K562 (cell line): ENCODE measurements around the gene PHTF2. TPM values are rescaled to one million over a fixed set of nuclear protein-coding genes. Genes with fewer than 3 reads are reported as not detected.

Source experiments
- ATAC-seq: fragments of 200-7000 bp; cut with Tn5 transposase; 3 replicates; pipeline ENCODE4 v1.9.1; 2020; ENCODE audit warnings: moderate library complexity
- BruUV-seq: library from RNA; stranded (reverse); fragments of 400-500 nt; replicated peaks from 2 replicates; lab custom pipeline; 2021; lab: Mats Ljungman, UMichigan
- CTCF ChIA-PET: fragments of 300-600 bp; formaldehyde crosslinking; extraction: SDS; loops from one replicate; lab custom pipeline; 2021; ENCODE audit warnings: low intra/inter-chr PET ratio; lab: Yijun Ruan, JAX
- POLR2A ChIA-PET: fragments of 300-600, 350-650 bp; sonication (Branson Sonifier 250); formaldehyde crosslinking; extraction: SDS; loops from one replicate; lab custom pipeline; 2021; ENCODE audit warnings: antibody characterized with exemption, inconsistent platforms; lab: Yijun Ruan, JAX
- DNase-seq, 4 experiments: peaks; one replicate each; pipeline versions ENCODE4 v3.0.0 to v3.0.0-alpha.2; 2011 to 2018; ENCODE audit warnings: low spot score in 3 of 4, mixed read lengths in 3 of 4; ENCODE audit errors: extremely low read depth in 1 of 4
- FAIRE-seq: peaks from 2 replicates; lab custom pipeline; 2011; peaks lifted over from hg19 to GRCh38; lab: Jason Lieb, UNC
- H2AFZ ChIP-seq: 2 replicates; pipeline ENCODE4 v1.6.0; 2011; ENCODE audit warnings: low read depth, low read length, control low read depth, inconsistent platforms
- H3K27ac ChIP-seq: fragments of 200-600 bp; 3 replicates; pipeline ENCODE4 v1.8.0; 2011; ENCODE audit warnings: low read depth, mild to moderate bottlenecking, control low read depth, inconsistent platforms, low read length, moderate library complexity, mixed read lengths; ENCODE audit errors: extremely low read depth
- H3K27me3 ChIP-seq, 2 experiments: fragments of 300-600 bp in 1 of 2; 2 replicates in 1 of 2; 3 replicates in 1 of 2; pipeline versions ENCODE4 v1.6.0 to v1.8.0; 2011; ENCODE audit warnings: inconsistent platforms in 2 of 2, low read length in 2 of 2, mild to moderate bottlenecking in 1 of 2, mixed read lengths in 1 of 2, moderate library complexity in 1 of 2; ENCODE audit not compliant: control insufficient read depth in 2 of 2, insufficient read depth in 2 of 2
- H3K36me3 ChIP-seq: fragments of 300-600 bp; 3 replicates; pipeline ENCODE4 v1.8.0; 2011; ENCODE audit warnings: mild to moderate bottlenecking, low read length, inconsistent platforms; ENCODE audit not compliant: control insufficient read depth, insufficient read depth
- H3K4me1 ChIP-seq, 2 experiments: fragments of 200-600 bp in 1 of 2; replicated peaks in 1 of 2; 2 replicates in 1 of 2; 3 replicates in 1 of 2; pipeline versions ENCODE4 v1.5.1 to v1.8.0; 2011; ENCODE audit warnings: inconsistent platforms in 2 of 2, low read length in 2 of 2, mild to moderate bottlenecking in 1 of 2, mixed read lengths in 1 of 2, moderate library complexity in 1 of 2; ENCODE audit not compliant: control insufficient read depth in 2 of 2, insufficient read depth in 2 of 2
- H3K4me2 ChIP-seq: 2 replicates; pipeline ENCODE4 v1.6.1; 2011; ENCODE audit warnings: low read length, control low read depth, inconsistent platforms, mixed read lengths; ENCODE audit not compliant: insufficient read depth
- H3K4me3 ChIP-seq: fragments of 200-600 bp; sonication (generic), shearing (Covaris generic); 2 replicates; pipeline ENCODE4 v1.5.1; 2016; ENCODE audit warnings: control low read depth, inconsistent platforms
- H3K79me2 ChIP-seq: fragments of 200-600 bp; 3 replicates; pipeline ENCODE4 v1.8.0; 2011; ENCODE audit warnings: low read length, inconsistent platforms; ENCODE audit not compliant: control insufficient read depth, insufficient read depth
- H3K9ac ChIP-seq, 2 experiments: 2 replicates each; pipeline versions ENCODE4 v1.6.0 to v1.6.1; 2011; ENCODE audit warnings: low read depth in 2 of 2, low read length in 2 of 2, control low read depth in 1 of 2, inconsistent platforms in 1 of 2, mild to moderate bottlenecking in 1 of 2, mixed read lengths in 1 of 2; ENCODE audit not compliant: insufficient read depth in 1 of 2
- H3K9me1 ChIP-seq: one replicate; pipeline ENCODE4 v1.6.0; 2011; ENCODE audit warnings: inconsistent platforms, mild to moderate bottlenecking, low read length, moderate library complexity; ENCODE audit not compliant: control insufficient read depth, insufficient read depth
- H3K9me3 ChIP-seq: replicated peaks from 2 replicates; pipeline ENCODE4 v1.5.1; 2011; ENCODE audit warnings: low read depth, low read length, inconsistent platforms; ENCODE audit not compliant: control insufficient read depth, insufficient read depth
- H4K20me1 ChIP-seq: replicated peaks from 2 replicates; pipeline ENCODE4 v1.6.1; 2011; ENCODE audit warnings: low read length, inconsistent platforms, mixed read lengths; ENCODE audit not compliant: control insufficient read depth, insufficient read depth
- CTCF ChIP-seq, 3 experiments: IDR thresholded peaks in 2 of 3; conservative IDR thresholded peaks in 1 of 3; 2 replicates each; pipeline ENCODE4 v1.5.1; 2011 to 2012; ENCODE audit warnings: low read length in 3 of 3, mild to moderate bottlenecking in 3 of 3, control low read depth in 2 of 3, improper control_type of control experiment in 1 of 3, inconsistent platforms in 1 of 3, low read depth in 1 of 3, mixed read lengths in 1 of 3, moderate library complexity in 1 of 3; ENCODE audit not compliant: insufficient read depth in 2 of 3
- CUX1 ChIP-seq: fragments of 200-800 bp; sonication (Bioruptor generic); IDR thresholded peaks from 2 replicates; pipeline ENCODE4 v1.6.1; 2016; ENCODE audit warnings: missing genetic modification characterization, missing compliant biosample characterization
- EGR1 ChIP-seq: fragments of 450-650 bp; conservative IDR thresholded peaks from 2 replicates; pipeline ENCODE4 v1.6.1; 2017; ENCODE audit warnings: mild to moderate bottlenecking
- KAT2B ChIP-seq: IDR thresholded peaks from one replicate; pipeline ENCODE4 v1.6.1; 2012; ENCODE audit warnings: low read depth, mild to moderate bottlenecking, control low read depth, inconsistent platforms, low read length, moderate library complexity
- MYBL2 ChIP-seq, 2 experiments: fragments of 450-650 bp in 1 of 2; sonication (generic) in 1 of 2; formaldehyde crosslinking in 1 of 2; IDR thresholded peaks; 2 replicates each; pipeline versions ENCODE4 v1.6.1 to v1.8.1; 2017 to 2022; ENCODE audit warnings: borderline replicate concordance in 1 of 2, inconsistent platforms in 1 of 2, low read depth in 1 of 2, mild to moderate bottlenecking in 1 of 2, missing genetic modification reagents in 1 of 2, moderate library complexity in 1 of 2
- POLR2AphosphoS2 ChIP-seq: IDR thresholded peaks from 2 replicates; pipeline ENCODE4 v1.6.1; 2012; ENCODE audit warnings: low read length, improper control_type of control experiment
- PTBP1 ChIP-seq: fragments of 200-400 bp; formaldehyde crosslinking; IDR thresholded peaks from 2 replicates; pipeline ENCODE4 v1.6.1; 2017; ENCODE audit warnings: low read depth, low read length
- RHOXF2B ChIP-seq: fragments of 250-450 bp; sonication (Bioruptor Pico); conservative IDR thresholded peaks from 2 replicates; pipeline ENCODE4 v1.5.1; 2021
- ZBTB17 ChIP-seq: fragments of 450-650 bp; formaldehyde crosslinking; IDR thresholded peaks from 2 replicates; pipeline ENCODE4 v1.4.0; 2020; ENCODE audit warnings: mild to moderate bottlenecking
- ZFP36 ChIP-seq: fragments of 150-350 bp; IDR thresholded peaks from 2 replicates; pipeline ENCODE4 v1.6.1; 2018; ENCODE audit warnings: low read length, low read depth; ENCODE audit not compliant: partially characterized antibody
- ZNF408 ChIP-seq: fragments of 250-450 bp; sonication (Bioruptor Pico); IDR thresholded peaks from 2 replicates; pipeline ENCODE4 v1.4.0; 2020; ENCODE audit warnings: low read depth, mild to moderate bottlenecking, moderate library complexity
- WGBS: fragments of 100-300 bp; shearing (Covaris generic); methylation state at CpG from one replicate; pipeline ENCODE4 v1.1.6; 2016; ENCODE audit warnings: low coverage, mixed read lengths; ENCODE audit not compliant: insufficient coverage; ENCODE audit errors: missing lambda C conversion rate; 5-methylcytosine and 5-hydroxymethylcytosine counted together
- in situ Hi-C: fragments of 300-500 bp; cut with MboI; formaldehyde crosslinking; loops from 4 replicates; pipeline ENCODE4 v1.15.0; 2018; ENCODE audit warnings: inconsistent platforms, mixed read lengths
- intact Hi-C: fragments of 100-400 bp; cut with micrococcal nuclease; formaldehyde crosslinking; loops from 2 replicates; pipeline ENCODE4 v1.14.2; 2022
- polyA plus RNA-seq, 8 experiments: library from polyadenylated mRNA; depleted of rRNA in 4 of 8; stranded (reverse) in 5 of 8; unstranded in 3 of 8; fragments of >200 nt; fragmentation: Nextera tagmentation in 2 of 8; fragmentation: Illumina TruSeq in 1 of 8; extraction: Ambion mirVana in 2 of 8; extraction: Trizol in 1 of 8; gene quantifications; 2 replicates each; pipeline versions ENCODE4 v1.2.1 to v1.2.3, GENCODE V29; 2011 to 2014; ENCODE audit warnings: inconsistent platforms in 1 of 8, missing spikeins in 1 of 8
- total RNA-seq, 7 experiments: library from RNA; depleted of rRNA in 6 of 7; stranded (reverse); fragments of >200 nt in 6 of 7; fragmentation: Illumina TruSeq in 2 of 7; extraction: Trizol in 2 of 7; gene quantifications; 2 replicates each; pipeline versions ENCODE4 v1.2.1 to v1.2.3, GENCODE V29; 2011 to 2021; ENCODE audit warnings: low replicate concordance in 1 of 7
- TF ChIP-seq, protein P1 (sequence below): fragments of 450-650 bp; formaldehyde crosslinking; IDR thresholded peaks from 2 replicates; pipeline ENCODE4 v1.4.0; 2022; ENCODE audit warnings: mild to moderate bottlenecking, moderate library complexity

The PHTF2 gene
- total and polyA plus RNA-seq, 9 of the 15 experiments (the other 6 are each of a cell fraction or from before 2014, with no cell fraction given), result 17.9 to 43.6 (median 25.4) TPM

DNA sequence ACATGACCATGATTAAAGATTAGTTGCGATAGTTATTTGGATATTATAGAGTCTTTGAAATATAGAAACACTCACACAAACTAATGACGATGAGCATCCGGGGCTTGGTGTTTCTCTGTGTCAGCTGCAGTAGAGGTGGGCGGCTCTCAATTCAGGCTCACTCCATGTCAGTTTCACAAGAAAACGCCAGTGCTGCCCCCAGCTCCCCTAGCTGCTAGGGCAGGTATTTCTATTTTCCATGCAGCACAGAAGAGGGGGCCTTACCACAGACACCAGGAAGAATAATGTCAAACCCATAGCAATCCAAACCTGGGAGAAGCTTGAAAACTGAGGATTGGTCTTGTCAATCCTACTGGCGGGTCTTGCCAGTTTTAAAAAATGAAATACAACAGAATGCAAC, 197.1 kb downstream of the PHTF2 start:
- H3K9me3 ChIP-seq, result no peaks in the 10 kb centered on the region
- peak; percentile 67 for FAIRE-seq
- no peak overlapping the region for H3K4me2 ChIP-seq
- no peaks in the 10 kb centered on the region for H4K20me1 ChIP-seq
- intact Hi-C loops, result no loop called here
- BruUV-seq, result no TSS peak
- H3K9me1 ChIP-seq, result no peaks in the 10 kb centered on the region
- H3K9ac ChIP-seq, result no peak overlapping the region
- 35% methylated on average over 6 of the region's 6 CpGs for WGBS
- H3K27ac ChIP-seq, result no peak overlapping the region
- ChIA-PET POLR2A (no interaction called here), CTCF (no interaction called here)
- no peak for TF ChIP-seq ZBTB17 (CRISPR knock-in tag)
- TF ChIP-seq CTCF (IDR thresholded peaks at IDR 0.05 in 2 of 3, conservative IDR thresholded peaks at IDR 0.05 in 1 of 3; ENCODE audit: insufficient read depth in 2 of 3, low read depth in 1 of 3, low read length in 3 of 3), result peak; percentile 60 to 89 (median 66)
- TF ChIP-seq MYBL2 (IDR thresholded peaks at IDR 0.05; ENCODE audit: low read depth), result no peak
- TF ChIP-seq MYBL2 (CRISPR knock-in tag; IDR thresholded peaks at IDR 0.05; ENCODE audit: borderline replicate concordance), result no peak
- no peak for TF ChIP-seq POLR2AphosphoS2
- TF ChIP-seq KAT2B, result no peak
- TF ChIP-seq EGR1, result peak; percentile 33; the same call in 1 of the 2 replicates
- TF ChIP-seq, protein P1, sequence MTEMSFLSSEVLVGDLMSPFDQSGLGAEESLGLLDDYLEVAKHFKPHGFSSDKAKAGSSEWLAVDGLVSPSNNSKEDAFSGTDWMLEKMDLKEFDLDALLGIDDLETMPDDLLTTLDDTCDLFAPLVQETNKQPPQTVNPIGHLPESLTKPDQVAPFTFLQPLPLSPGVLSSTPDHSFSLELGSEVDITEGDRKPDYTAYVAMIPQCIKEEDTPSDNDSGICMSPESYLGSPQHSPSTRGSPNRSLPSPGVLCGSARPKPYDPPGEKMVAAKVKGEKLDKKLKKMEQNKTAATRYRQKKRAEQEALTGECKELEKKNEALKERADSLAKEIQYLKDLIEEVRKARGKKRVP (CRISPR knock-in tag), result no peak
- no peak for TF ChIP-seq ZNF408 (CRISPR knock-in tag)
- no peak for TF ChIP-seq ZFP36
- TF ChIP-seq CUX1, result no peak
- TF ChIP-seq PTBP1, result no peak
- no peak for TF ChIP-seq RHOXF2B
- TF ChIP-seq, all 486 proteins: peak for 2
- peak; percentile 52 to 63 (median 59) for DNase-seq
- H3K36me3 ChIP-seq, result no peaks in the 10 kb centered on the region
- no peaks in the 10 kb centered on the region for H3K79me2 ChIP-seq
- ATAC-seq, result peak; percentile 94
- H3K4me1 ChIP-seq, result peaks cover 0 to under 1% of the 10 kb centered on the region in 2 experiments; a peak in 4 of 5 replicates
- in situ Hi-C loops, result no loop called here
- peak overlapping the region; percentile 40 for H2AFZ ChIP-seq
- H3K27me3 ChIP-seq, result no peaks in the 10 kb centered on the region
- H3K4me3 ChIP-seq, result no peak overlapping the region
